ENCODE data around the gene GRIP1.

- TF ChIP-seq CTCF (IDR thresholded peaks at IDR 0.05; ENCODE audit: insufficient read depth, low read length, poor library complexity, severe bottlenecking) (no peak), EZH2phosphoT487 (conservative IDR thresholded peaks at IDR 0.05; ENCODE audit: low read length) (no peak)
Measured at GRCh38 chr12:66398931-66399910, 279.7 kb downstream of the GRIP1 start.

Measured in SU-DHL-6 (cell line).